SKM-1 treated with dmso at 0.1 percent for 144 hours (cell line): ENCODE results near the gene ABCD1.
"Not testable (repeated sequence)": the region's sequence is repeated elsewhere in the genome, so short reads cannot be mapped to it uniquely, and the experiment has no call there.

Experiments
- DNase-seq: peaks from one replicate; lab custom pipeline; 2025; ENCODE audit not compliant: unreplicated experiment; lab: John Stamatoyannopoulos, UW

ABCD1 gene

GRCh38 chrX:153694256-153694655 lies 30.4 kb upstream of the ABCD1 start:
- DNase-seq: not testable (repeated sequence)

DNA sequence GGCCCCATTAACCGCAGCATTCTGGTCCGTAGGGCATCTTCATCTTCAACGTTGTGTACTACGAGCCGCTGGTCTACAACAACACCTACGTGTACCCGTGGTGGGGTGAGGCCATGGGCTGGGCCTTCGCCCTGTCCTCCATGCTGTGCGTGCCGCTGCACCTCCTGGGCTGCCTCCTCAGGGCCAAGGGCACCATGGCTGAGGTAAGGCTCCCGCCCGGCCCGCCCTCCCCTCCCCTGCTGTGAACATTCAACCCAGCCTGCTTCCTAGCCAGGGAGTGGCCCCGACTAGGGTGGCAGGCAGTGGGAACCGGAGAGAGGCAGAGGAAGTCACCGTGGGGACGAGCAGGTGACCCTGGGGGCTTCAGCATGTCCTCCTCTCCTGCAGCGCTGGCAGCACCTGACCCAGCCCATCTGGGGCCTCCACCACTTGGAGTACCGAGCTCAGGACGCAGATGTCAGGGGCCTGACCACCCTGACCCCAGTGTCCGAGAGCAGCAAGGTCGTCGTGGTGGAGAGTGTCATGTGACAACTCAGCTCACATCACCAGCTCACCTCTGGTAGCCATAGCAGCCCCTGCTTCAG lies 29.9 kb upstream of the ABCD1 start:
- DNase-seq: no peak

- DNase-seq: no peak
Measured at GRCh38 chrX:153696100-153696499, 28.6 kb upstream of the ABCD1 start.

DNA sequence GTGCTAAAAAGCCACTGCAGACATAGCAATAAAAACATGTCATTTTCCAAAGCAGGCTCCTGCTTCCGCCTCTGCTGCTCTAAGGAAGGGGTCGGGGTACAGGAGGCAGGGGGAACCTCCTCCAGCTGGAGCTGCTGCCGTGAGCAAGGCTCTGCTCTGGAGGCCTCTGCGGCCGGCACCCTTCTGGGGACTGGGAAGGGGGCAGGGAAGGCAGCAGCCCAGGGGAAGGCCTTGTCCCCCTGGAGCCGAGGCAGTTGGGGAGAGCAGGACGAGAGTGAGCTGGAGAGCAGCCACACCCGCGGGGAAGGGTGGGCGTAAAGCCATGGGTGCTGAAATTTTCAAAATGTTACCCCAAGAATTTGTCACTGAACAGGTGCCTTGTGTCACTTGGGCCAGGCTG lies 28.1 kb upstream of the ABCD1 start:
- DNase-seq: not testable (repeated sequence)

- not testable (repeated sequence) for DNase-seq
Measured at GRCh38 chrX:153696986-153697722, 27.5 kb upstream of the ABCD1 start.

GRCh38 chrX:153697924-153698865 lies 26.5 kb upstream of the ABCD1 start:
- no peak for DNase-seq

DNA sequence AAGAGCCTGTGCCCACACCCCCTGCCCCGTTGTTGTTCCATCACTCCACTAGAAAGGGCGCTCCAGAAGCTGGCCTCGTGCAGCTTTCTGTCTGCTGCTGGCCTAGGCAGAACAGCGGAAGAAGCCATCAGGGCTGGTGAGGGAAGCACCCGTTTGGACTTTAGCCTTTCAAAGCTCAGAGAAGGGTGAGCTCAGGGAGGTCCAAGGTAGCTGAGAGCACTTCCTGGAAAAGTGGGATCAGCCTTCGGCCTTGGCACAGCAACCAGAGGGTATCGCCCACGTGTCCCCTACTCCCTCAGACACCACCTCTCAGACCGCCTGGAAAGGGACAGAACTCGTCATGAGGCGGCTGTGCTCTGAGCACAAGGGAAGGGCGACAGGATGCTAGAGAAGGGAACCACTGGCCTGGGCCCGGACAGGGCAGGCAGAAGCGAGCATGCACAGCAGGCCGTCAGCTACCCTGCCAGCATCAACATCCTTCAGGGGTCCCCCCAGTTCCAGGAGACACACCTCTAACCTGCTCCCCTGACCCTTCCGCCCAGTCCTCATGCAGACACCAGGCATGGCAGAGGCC lies 25.4 kb upstream of the ABCD1 start:
- not testable (repeated sequence) for DNase-seq

GRCh38 chrX:153699784-153700371 lies 24.8 kb upstream of the ABCD1 start:
- DNase-seq: not testable (repeated sequence)

DNA sequence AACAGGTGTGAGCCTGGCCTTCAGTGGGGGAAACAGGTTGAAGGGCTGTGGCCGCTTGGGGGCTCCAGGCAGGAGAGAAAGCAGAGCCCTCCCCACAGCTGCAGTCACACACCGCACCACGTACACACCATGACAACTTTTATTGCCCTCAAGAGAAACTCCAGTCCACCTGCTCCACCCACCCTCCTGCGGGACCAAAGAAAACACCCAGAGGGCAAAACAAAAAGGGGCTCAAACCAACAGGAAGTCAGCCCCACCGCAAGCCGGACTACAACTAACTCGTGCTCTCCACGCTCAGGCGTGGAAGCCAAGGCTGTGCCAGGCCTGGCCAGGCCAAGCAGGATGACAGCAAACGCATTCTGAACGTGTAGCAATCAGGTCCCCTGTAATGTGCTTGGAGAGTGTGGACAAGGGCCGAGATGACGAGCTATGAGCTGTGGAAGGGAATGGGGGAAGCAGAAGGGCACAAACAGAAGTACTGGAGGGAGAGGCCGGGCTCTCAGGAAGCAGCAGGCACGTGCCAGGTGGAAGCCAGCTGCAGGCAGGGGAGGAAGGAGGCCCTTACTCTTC lies 24.2 kb upstream of the ABCD1 start:
- no peak for DNase-seq

- no peak for DNase-seq
Measured at GRCh38 chrX:153700967-153701366, 23.7 kb upstream of the ABCD1 start.

- no peak for DNase-seq
Measured at GRCh38 chrX:153701706-153702105, 22.9 kb upstream of the ABCD1 start.

DNA sequence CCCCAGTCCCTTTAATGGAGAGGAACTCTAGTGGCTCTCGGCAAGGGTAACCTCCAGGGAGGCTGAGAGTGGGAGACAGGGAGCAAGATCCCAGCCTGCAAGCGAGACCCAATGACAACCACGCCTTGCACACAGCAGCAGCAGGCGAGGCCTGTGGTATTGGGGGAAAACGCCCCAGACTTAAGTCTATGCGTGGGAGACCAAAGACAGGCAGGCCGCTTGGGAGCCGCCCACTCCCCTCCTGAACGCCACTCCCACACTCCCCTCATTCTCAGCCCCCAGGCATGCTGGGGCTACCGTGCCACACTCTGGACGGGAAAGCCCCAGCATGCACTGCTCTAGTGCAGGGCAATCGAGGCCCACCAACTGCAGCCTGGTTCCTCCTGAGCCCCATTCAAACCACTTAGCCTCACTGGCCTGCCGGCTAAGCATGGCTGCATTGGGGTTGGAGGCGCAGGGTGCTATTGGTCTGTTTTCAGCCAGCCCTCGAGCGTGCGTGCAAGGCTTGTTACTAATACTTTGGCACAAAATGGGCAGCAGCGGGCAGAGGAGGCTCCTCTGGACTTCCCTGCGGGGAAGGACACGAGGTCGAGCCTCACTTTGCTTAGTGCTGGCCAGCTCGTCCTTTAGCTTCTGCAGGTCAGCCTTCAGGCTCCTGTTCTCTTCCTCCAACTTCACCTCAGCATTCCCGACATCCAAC lies 22.2 kb upstream of the ABCD1 start:
- no peak for DNase-seq

DNA sequence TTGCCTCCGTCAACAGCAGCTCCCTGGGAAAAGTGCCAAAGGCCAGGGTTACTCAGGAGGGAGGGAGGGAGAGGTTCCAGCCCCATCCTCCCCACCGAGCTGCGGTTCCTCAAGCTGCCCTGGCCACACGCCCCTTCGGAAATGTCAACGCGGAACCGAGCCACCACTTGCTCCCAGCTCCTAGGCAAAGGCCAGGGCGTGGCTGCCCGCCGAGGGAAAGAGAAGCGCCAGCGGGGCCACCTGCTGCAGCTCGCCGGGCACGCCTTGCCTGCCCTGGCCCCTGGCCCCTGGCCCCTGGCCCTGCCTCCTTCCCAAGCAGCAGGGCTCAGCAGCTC lies 21.7 kb upstream of the ABCD1 start:
- DNase-seq: no peak

GRCh38 chrX:153704021-153704526 lies 20.6 kb upstream of the ABCD1 start:
- no peak for DNase-seq

DNA sequence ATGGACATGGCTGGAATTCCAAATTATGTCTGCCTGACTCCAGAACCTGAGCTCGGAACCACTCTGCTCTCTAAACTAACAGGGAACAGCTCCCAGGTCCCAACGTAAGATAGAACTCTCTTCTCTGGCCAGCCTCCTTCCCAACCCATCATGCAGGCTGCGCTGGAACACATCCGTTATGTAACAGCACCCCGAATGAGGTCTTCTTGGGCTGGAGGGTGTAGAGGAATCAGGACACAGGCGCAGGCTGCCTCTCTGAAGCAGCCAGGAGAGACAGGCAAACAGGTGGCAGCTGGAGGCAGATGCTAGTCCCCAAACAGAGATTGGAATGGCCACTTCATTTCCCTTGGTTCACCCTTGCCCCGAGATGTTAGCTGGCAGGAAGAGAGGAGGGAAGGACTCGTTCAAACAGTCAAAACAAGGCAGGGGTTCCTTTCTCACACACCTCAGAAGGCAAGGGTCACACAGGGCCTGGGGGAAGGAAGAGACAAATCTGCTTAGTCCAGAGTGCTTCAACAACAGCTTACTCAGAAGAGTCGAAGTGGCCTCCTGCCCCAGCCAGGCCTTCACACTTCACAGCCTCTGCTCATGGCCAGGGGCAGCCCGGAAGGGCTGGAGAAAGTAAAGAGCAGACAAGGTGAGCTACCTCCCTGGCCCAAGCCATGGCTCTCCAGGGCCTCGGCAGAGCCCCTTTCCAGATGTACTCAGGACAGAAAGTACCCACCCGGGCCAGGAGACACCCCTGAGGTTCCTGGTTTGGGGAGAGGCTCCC lies 19.8 kb upstream of the ABCD1 start:
- DNase-seq: not testable (repeated sequence)

DNA sequence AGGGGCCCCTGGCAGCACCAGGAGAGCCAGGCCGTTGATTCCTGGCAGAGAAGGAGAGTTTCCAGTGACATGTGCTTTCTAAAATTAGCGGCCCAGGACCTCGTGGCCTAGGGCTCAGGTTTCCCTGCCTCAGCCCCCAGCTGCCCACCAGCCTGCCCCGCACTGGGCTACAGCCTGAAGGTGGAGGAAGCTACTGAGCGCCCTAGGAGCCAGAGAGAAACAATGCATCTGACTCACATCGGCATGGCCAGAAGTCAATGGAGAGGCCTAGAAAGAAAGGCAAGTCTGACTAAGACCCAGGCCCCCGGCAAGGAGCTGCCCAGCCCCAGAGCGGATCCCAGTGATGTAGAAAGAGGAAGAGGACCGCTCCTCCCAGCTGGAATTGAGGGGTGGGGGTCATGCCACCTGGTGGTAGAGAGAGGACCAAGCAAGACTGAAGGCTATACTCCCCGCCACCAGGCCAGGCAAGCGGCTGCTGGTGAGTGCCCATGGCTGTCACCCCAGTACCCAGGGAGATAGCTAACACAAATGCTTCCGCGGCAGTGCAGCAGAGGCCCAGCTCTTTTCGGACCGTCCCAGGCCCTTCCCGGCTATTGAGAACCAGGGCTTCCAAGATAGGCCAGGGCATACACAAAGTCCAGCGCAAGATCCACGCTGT lies 19.1 kb upstream of the ABCD1 start:
- not testable (repeated sequence) for DNase-seq

DNA sequence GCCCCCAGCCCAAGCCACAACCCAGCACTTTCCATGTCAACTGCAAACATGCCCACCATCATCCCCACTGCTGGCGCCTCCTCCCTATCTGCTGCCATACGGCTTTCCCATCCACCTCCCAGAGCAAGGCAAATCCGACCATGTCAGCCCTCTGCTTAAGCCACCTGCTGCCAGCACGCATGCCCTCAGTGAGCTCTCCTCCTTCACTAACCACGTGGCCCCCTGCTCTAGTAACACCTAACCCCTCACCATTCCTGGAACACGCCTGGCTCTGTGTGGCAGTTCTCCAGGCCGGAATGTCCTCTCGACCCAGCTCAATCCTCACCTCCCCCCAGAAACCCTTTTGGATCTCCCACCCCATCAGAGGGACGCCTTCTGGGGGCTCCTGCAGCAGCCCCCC lies 17.9 kb upstream of the ABCD1 start:
- DNase-seq: no peak

GRCh38 chrX:153707406-153707805 lies 17.2 kb upstream of the ABCD1 start:
- no peak for DNase-seq

GRCh38 chrX:153708415-153708814 lies 16.2 kb upstream of the ABCD1 start:
- DNase-seq: peak; percentile 15
